HG02588 (cell line): ENCODE data around the gene TGFB2.

Experiments used
- ATAC-seq: cut with Tn5 transposase; IDR thresholded peaks from one replicate; pipeline ENCODE4 v1.9.1; 2021; ENCODE audit warnings: mild to moderate bottlenecking, moderate library complexity; ENCODE audit not compliant: unreplicated experiment

Gene TGFB2

GRCh38 chr1:218357211-218357892 lies 12.2 kb downstream of the TGFB2 start:
- ATAC-seq: no peak

GRCh38 chr1:218357893-218358232 lies 12.7 kb downstream of the TGFB2 start:
- no peak for ATAC-seq

GRCh38 chr1:218361298-218362065 lies 16.3 kb downstream of the TGFB2 start:
- no peak for ATAC-seq

- no peak for ATAC-seq
Measured at GRCh38 chr1:218362418-218363076, 17.4 kb downstream of the TGFB2 start.

- ATAC-seq: no peak
Measured at GRCh38 chr1:218363141-218363540, 18.0 kb downstream of the TGFB2 start.

GRCh38 chr1:218364028-218364710 lies 19.0 kb downstream of the TGFB2 start:
- ATAC-seq: no peak

GRCh38 chr1:218365226-218365999 lies 20.3 kb downstream of the TGFB2 start:
- ATAC-seq: no peak

- no peak for ATAC-seq
Measured at GRCh38 chr1:218366322-218367052, 21.4 kb downstream of the TGFB2 start.

- no peak for ATAC-seq
Measured at GRCh38 chr1:218367118-218367517, 22.0 kb downstream of the TGFB2 start.

GRCh38 chr1:218368686-218369085 lies 23.6 kb downstream of the TGFB2 start:
- ATAC-seq: no peak

GRCh38 chr1:218369688-218370511 lies 24.8 kb downstream of the TGFB2 start:
- ATAC-seq: no peak

GRCh38 chr1:218371927-218372672 lies 27.0 kb downstream of the TGFB2 start:
- no peak for ATAC-seq

GRCh38 chr1:218374401-218375353 lies 29.5 kb downstream of the TGFB2 start:
- no peak for ATAC-seq

- peak; percentile 23 for ATAC-seq
Measured at GRCh38 chr1:218376722-218377121, 31.6 kb downstream of the TGFB2 start.

GRCh38 chr1:218377143-218377660 lies 32.1 kb downstream of the TGFB2 start:
- peak; percentile 72 for ATAC-seq

GRCh38 chr1:218380125-218380977 lies 35.2 kb downstream of the TGFB2 start:
- no peak for ATAC-seq
